WI38 (cell line): Measurements from ENCODE around the gene CMTM3.
A peak's percentile ranks its signal among the peaks of the same experiment; 100 is the strongest.

Experiments used
- H3K4me3 ChIP-seq: 2 replicates; pipeline ENCODE4 v1.5.1; 2011; ENCODE audit warnings: low read depth, mild to moderate bottlenecking, control low read depth, low read length
- TF ChIP-seq, protein P1 (sequence below): IDR thresholded peaks from 2 replicates; pipeline ENCODE4 v1.5.1; 2012; ENCODE audit warnings: low read depth, mild to moderate bottlenecking, control low read depth, low read length

CMTM3 gene

DNA sequence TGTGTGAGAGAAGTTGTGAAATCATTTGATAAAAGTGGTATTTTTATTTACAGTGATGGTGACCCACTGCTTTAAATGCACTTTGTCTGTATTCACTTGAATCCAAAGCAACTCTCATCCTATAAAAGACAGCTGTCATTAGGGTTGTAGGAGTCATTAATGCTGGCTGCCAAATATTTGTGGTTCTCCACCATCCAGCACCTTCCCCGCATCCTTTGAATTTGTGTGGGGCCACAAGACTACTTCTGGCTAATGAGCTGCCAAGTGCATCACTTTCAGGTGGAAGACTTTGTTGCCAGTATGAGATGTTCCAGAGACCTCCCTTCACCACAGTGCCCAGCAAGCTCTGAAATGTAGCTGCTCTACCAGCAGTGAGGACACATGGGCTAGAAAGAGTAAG, 43.4 kb downstream of the CMTM3 start:
- TF ChIP-seq, protein P1, sequence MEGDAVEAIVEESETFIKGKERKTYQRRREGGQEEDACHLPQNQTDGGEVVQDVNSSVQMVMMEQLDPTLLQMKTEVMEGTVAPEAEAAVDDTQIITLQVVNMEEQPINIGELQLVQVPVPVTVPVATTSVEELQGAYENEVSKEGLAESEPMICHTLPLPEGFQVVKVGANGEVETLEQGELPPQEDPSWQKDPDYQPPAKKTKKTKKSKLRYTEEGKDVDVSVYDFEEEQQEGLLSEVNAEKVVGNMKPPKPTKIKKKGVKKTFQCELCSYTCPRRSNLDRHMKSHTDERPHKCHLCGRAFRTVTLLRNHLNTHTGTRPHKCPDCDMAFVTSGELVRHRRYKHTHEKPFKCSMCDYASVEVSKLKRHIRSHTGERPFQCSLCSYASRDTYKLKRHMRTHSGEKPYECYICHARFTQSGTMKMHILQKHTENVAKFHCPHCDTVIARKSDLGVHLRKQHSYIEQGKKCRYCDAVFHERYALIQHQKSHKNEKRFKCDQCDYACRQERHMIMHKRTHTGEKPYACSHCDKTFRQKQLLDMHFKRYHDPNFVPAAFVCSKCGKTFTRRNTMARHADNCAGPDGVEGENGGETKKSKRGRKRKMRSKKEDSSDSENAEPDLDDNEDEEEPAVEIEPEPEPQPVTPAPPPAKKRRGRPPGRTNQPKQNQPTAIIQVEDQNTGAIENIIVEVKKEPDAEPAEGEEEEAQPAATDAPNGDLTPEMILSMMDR: no peak
- H3K4me3 ChIP-seq: no peak overlapping the region

DNA sequence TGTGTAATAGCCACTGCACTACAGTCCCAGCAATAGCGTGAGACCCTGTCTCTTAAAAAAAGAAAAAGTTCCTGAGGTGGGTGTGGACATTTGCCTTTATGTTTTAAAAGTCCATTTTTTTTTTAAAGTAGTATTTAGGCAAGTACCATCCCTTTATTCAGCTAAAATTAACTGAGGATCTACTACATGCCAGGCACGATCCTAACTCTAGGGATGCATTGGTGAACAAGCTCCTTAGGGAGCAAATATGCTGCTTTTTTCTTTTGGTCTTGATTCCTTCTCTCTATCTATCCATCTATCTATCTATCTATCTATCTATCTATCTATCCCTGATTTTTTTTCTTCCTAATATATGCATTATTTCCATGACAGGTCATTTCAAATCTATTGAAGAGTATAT, 44.7 kb downstream of the CMTM3 start:
- H3K4me3 ChIP-seq: no peak overlapping the region
- TF ChIP-seq, protein P1: no peak

DNA sequence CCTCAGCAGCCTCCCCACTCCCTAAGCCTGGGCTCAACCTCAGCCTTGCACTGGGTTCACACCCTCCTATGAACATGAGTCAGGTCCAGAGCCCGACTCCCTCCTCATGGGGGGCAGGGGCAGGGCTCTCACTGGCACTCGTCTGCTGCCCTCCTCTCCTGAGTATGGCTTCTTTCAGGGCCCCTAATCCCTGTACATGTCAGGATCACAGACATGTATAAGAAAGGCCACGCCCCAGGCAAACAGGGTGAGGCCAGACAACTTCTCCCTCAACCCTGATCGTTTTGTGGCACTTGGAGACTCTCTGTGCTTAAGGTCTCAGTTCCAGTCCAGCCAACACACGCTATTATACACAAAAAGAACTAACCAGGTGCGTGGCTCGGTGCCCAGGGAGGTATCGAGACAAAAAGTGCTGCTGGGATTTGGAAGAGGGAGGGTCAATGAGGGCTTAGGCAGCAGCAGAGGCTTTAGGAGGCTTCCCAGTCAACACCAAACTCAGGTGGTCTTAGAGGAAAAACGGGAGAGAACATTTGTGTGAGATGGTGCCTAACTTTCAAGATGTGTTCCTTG, 45.2 kb downstream of the CMTM3 start:
- H3K4me3 ChIP-seq: no peak overlapping the region
- TF ChIP-seq, protein P1: no peak

DNA sequence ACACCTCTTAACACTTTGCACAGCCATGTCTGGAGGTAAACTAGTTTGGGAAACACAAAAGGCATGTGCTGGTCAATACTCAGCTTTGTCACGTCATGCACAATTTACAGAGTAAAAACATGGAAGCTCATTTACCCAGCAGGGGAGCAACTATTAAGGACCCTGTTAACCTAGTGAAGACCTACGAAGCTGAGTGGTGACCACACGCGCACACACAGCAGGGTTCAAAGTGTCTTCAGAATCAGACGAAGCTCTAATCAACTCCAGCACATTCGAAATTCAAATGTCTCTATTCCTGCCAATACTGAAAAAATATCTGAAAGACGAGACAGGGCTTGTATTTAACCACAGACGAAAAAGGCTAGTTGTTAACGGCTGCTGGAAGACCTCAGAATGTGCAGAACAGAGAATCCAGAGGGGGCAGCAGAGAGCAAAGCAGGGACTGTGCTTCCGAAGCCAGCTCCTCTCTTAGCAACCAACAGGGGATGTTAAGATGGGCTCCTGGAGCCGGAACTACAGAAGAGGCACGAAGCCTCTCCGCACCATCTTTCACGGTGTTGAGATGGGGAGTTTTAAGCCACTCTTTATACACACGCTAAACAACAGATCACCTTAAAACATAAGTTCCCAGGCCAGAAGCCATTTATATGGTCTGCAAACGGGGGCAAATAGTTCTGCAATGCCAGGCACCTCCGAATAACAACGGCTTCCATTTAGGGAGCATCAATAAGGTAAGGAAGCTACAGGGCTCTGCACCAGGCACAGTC, 46.4 kb downstream of the CMTM3 start:
- H3K4me3 ChIP-seq: no peak overlapping the region
- TF ChIP-seq, protein P1: peak; percentile 96

DNA sequence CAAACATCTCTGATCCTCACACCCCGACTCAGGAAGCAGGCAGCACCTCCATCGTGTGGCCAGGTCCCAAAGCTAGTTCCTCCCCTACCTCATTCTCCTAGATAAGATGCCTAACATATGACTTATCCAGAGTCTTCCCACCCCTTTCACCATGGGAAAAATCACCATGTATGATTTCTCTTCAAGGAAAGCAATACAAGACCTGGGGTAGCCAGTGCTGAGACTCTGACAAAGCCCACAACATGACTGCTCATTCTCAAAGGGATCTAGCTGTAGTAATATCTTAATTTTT, 46.9 kb downstream of the CMTM3 start:
- TF ChIP-seq, protein P1: no peak
- no peak overlapping the region for H3K4me3 ChIP-seq

DNA sequence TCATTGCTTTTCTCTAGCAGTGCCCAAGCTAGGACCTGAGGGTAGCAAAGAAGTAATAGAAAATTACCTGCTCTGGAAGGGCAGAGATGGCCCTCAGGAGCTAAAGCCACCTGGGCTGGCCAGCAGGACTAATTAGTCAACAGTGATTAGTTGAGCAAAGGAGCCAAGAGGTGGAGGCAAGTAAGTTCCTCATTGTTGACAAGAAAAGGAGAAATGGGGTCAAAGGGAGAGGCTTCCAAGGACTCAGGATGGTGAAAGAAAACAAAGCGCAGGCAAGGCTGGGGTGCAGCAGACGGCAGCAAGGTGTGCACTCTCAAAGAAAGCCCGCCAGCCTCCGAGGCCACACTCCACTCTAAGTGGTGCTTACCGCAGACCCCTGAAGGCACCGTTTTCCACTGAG, 47.5 kb downstream of the CMTM3 start:
- TF ChIP-seq, protein P1: no peak
- no peak overlapping the region for H3K4me3 ChIP-seq

DNA sequence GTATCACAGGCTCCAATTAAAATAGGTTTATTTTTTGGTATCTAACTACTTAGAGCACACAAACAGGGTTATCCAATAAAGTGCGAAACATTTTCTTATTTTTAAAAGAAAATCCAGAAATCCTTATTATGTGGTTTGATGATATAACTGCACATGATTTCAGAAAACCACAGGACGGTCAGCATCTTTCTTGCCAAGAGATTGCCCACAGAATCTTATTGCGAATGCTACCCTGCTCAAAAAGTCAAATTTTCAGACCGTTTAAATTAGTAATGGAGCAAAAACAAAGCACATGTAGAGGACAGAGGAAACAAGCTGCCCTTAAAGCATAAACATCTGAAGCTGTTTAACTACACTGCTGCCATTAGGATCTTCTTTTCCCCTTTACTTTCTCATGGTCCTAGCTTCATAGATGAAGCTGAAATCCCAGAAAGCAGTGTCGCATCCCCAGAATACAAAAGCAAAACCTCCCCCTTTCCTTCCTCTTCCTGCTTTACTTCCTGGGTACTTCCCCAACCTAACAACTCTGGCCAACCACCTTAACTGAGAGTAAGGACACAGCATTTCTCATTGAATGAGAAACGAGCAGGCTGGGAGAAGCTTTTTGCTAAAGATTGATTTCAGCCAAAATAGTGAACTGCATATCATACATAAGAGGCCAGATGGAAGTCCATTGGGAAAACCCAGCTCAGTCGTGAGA, 48.3 kb downstream of the CMTM3 start:
- TF ChIP-seq, protein P1: no peak
- H3K4me3 ChIP-seq: no peak overlapping the region
